Measurements from ENCODE around the gene IKBKG. TPM values are rescaled to one million over a fixed set of nuclear protein-coding genes. Genes with fewer than 3 reads are reported as not detected.

The IKBKG gene
- polyA plus RNA-seq, 1 donor (not counting 4 experiments of a cell fraction or from before 2014, with no cell fraction given) = 15.1 TPM

DNA sequence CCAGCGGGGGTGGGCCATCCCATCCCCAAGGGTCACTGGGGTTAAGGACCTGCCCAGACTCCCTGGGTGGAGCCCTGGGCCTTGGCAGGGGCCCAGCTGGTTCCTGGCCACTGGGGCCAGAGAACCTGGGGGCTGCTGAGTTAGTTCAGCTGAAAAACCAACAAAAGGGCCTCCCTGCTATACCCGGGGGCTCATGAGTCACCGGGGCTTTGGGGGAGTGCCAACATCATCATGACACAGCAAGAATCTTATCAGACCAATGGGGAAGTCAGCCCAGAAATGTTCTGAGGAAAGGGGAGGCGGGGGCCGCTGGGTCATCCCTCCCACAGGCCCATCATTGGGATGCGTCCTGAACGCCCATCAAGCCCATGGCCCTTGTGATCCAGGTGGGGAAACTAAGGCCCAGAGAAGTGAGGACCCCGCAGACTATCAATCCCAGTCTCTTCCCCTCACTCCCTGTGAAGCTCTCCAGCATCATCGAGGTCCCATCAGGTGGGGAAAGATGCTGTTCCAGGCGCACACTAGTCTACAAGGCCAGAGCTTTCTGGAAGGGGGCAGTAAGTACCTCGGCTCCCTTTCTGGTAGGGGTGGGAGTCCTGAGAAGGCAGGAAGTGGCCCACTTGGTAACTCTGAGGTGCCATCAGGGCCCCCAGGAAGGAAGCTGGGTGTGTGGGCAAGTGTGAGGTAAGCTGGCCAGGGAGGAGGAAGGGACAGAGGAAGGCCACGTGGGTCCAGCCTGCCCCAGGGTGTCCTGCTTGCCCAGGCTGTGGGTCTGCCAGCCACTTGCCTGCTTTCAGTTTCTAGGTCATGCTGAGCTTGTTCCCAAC, 5.3 kb upstream of the IKBKG start:
- Histone ChIP-seq H3K9me3 (ENCODE audit: control insufficient read depth, low read depth, low read length) (no peaks in the 10 kb centered on the region), H3K4me1 (ENCODE audit: control insufficient read depth, extremely low read depth, insufficient read depth, low read length) (peaks cover 30% of the 10 kb centered on the region), H3K9ac (ENCODE audit: control insufficient read depth, extremely low read depth, insufficient read depth, low read length) (peak overlapping the region; percentile 71), H3K36me3 (ENCODE audit: control insufficient read depth in 2 of 2, extremely low read depth in 1 of 2, insufficient read depth in 2 of 2, low read length in 2 of 2) (peaks cover 1 to 3% of the 10 kb centered on the region in 2 experiments), H4K20me1 (ENCODE audit: control insufficient read depth, extremely low read depth, insufficient read depth, low read length) (no peaks in the 10 kb centered on the region), H3K79me2 (ENCODE audit: control insufficient read depth, insufficient read depth, low read length) (peaks cover 9% of the 10 kb centered on the region), H3K4me3 (ENCODE audit: control insufficient read depth in 2 of 3, extremely low read depth in 1 of 3, insufficient read depth in 2 of 3, low read depth in 1 of 3, low read length in 3 of 3) (peak overlapping the region in 2 of 3 experiments; percentile 9 to 25), H3K9me1 (ENCODE audit: control insufficient read depth, extremely low read depth, insufficient read depth, low read length) (no peaks in the 10 kb centered on the region), H3K4me2 (ENCODE audit: control insufficient read depth, extremely low read depth, insufficient read depth, low read depth, low read length) (peak overlapping the region; percentile 72), H2AFZ (ENCODE audit: control insufficient read depth, low read length) (no peak overlapping the region), H3K27me3 (ENCODE audit: control insufficient read depth, extremely low read depth, insufficient read depth, low read length) (no peaks in the 10 kb centered on the region), H3K27ac (ENCODE audit: control insufficient read depth, insufficient read depth, low read length) (peak overlapping the region; percentile 86)
- TF ChIP-seq, protein P1, sequence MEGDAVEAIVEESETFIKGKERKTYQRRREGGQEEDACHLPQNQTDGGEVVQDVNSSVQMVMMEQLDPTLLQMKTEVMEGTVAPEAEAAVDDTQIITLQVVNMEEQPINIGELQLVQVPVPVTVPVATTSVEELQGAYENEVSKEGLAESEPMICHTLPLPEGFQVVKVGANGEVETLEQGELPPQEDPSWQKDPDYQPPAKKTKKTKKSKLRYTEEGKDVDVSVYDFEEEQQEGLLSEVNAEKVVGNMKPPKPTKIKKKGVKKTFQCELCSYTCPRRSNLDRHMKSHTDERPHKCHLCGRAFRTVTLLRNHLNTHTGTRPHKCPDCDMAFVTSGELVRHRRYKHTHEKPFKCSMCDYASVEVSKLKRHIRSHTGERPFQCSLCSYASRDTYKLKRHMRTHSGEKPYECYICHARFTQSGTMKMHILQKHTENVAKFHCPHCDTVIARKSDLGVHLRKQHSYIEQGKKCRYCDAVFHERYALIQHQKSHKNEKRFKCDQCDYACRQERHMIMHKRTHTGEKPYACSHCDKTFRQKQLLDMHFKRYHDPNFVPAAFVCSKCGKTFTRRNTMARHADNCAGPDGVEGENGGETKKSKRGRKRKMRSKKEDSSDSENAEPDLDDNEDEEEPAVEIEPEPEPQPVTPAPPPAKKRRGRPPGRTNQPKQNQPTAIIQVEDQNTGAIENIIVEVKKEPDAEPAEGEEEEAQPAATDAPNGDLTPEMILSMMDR (optimal IDR thresholded peaks at IDR 0.05 in 1 of 3, IDR thresholded peaks at IDR 0.05 in 1 of 3, conservative IDR thresholded peaks at IDR 0.05 in 1 of 3; ENCODE audit: extremely low read depth in 1 of 3, insufficient read depth in 2 of 3, low read length in 3 of 3) = no peak
- no peak for TF ChIP-seq EZH2 (IDR thresholded peaks at IDR 0.05; ENCODE audit: low read length)
- no peak for DNase-seq (ENCODE audit: low read depth, low spot score)
- dilution Hi-C loops (cut with MboI; ENCODE audit: extremely low pct_ligation_motif_present, low sequenced_read_pairs) = no loop called here
- no peak for FAIRE-seq

GRCh38 chrX:154542723-154543424, 4.5 kb upstream of the IKBKG start:
- H2AFZ ChIP-seq (ENCODE audit: control insufficient read depth, low read length) = no peak overlapping the region
- H3K4me3 ChIP-seq (ENCODE audit: control insufficient read depth in 2 of 3, extremely low read depth in 1 of 3, insufficient read depth in 2 of 3, low read depth in 1 of 3, low read length in 3 of 3) = peak overlapping the region in 1 of 3 experiments; percentile 11
- H3K79me2 ChIP-seq (ENCODE audit: control insufficient read depth, insufficient read depth, low read length) = peaks cover 10% of the 10 kb centered on the region
- no peak for TF ChIP-seq EZH2 (IDR thresholded peaks at IDR 0.05; ENCODE audit: low read length)
- TF ChIP-seq, protein P1 (optimal IDR thresholded peaks at IDR 0.05 in 1 of 3, IDR thresholded peaks at IDR 0.05 in 1 of 3, conservative IDR thresholded peaks at IDR 0.05 in 1 of 3; ENCODE audit: extremely low read depth in 1 of 3, insufficient read depth in 2 of 3, low read length in 3 of 3) = no peak
- H3K27me3 ChIP-seq (ENCODE audit: control insufficient read depth, extremely low read depth, insufficient read depth, low read length) = no peaks in the 10 kb centered on the region
- H3K27ac ChIP-seq (ENCODE audit: control insufficient read depth, insufficient read depth, low read length) = peak overlapping the region; percentile 86
- FAIRE-seq (no peak), DNase-seq (ENCODE audit: low read depth, low spot score) (no peak)
- H3K9ac ChIP-seq (ENCODE audit: control insufficient read depth, extremely low read depth, insufficient read depth, low read length) = peak overlapping the region; percentile 69
- peaks cover 1 to 3% of the 10 kb centered on the region in 2 experiments for H3K36me3 ChIP-seq (ENCODE audit: control insufficient read depth in 2 of 2, extremely low read depth in 1 of 2, insufficient read depth in 2 of 2, low read length in 2 of 2)
- H3K4me2 ChIP-seq (ENCODE audit: control insufficient read depth, extremely low read depth, insufficient read depth, low read depth, low read length) = peak overlapping the region; percentile 53
- no peaks in the 10 kb centered on the region for H3K9me1 ChIP-seq (ENCODE audit: control insufficient read depth, extremely low read depth, insufficient read depth, low read length)
- no peaks in the 10 kb centered on the region for H3K9me3 ChIP-seq (ENCODE audit: control insufficient read depth, low read depth, low read length)
- H4K20me1 ChIP-seq (ENCODE audit: control insufficient read depth, extremely low read depth, insufficient read depth, low read length) = no peaks in the 10 kb centered on the region
- dilution Hi-C loops (cut with MboI; ENCODE audit: extremely low pct_ligation_motif_present, low sequenced_read_pairs) = no loop called here
- peaks cover 30% of the 10 kb centered on the region for H3K4me1 ChIP-seq (ENCODE audit: control insufficient read depth, extremely low read depth, insufficient read depth, low read length)
